Islet precursor cell (in vitro differentiated cells): ENCODE measurements around the gene HEXIM1.

Source experiments
- DNase-seq: peaks from one replicate; pipeline ENCODE4 v3.0.0-alpha.2; 2018

The HEXIM1 gene

DNA sequence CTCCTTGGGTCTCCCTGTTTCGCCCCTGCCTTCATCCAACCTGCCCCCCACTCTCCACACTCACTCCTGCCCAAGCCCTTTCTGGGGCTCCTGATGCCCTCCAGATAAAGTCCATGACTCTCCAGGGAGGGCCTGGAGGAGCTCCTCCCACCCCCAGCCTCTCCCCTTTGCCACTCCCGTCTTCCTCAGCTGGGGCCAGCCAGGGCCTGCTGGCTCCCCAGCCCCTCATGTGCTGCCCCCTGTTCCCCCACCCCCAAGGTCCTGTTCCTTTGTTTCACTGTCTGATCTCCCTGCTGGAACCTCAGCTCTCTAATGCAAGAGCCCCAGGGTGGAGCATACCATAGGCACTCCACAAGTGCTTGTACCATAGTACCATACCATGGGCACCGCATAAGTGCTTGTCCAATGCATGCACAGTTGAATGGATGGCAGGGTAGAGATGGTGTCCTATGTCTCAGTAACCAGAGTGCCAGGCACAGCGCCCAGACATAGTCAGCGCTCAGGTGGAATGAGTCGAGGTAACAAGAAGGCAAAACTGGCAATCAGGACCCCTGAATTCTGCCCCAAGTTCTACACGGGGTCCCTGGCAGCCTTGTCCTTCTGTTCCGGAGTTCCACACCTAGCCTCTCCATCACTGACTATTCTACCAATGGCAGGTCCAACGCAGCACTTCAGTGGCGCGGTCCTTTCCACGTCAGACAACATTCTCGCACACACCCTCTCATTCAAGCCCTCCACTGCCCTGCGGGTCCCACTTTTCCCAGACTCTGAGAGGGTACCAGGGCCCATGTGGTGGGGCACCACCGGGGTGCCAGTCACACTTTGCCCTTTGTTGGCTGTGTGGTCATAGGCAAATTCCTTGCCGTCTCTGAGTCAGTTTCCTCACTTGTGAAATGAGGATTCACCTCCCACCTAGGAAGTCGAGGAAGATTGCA is 17.3 kb upstream of the HEXIM1 start:
- no peak for DNase-seq

- peak; percentile 90 for DNase-seq
These were observed 16.5 kb upstream of the HEXIM1 start for GRCh38 chr17:45131616-45132319.

DNA sequence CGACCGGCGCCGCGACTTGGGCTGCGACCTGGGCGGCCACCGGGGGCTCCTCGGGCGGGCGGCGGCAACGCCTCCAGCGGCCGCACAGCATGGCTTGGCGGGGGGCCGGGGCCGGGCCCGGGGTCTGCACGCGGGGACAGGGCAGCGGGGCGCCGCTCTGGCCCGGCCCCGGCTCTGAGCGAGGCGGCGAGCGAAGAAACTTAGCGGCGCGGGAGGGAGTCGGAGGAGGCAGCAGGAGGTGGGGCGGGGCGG is 16.0 kb upstream of the HEXIM1 start, which contains the start of gene PLCD3:
TSS of gene PLCD3 (minus strand) at position 196 of the 252 bp plus-strand sequence. CDS start at position 91, 105 bp downstream.
- no peak for DNase-seq

GRCh38 chr17:45132572-45133463 is 15.5 kb upstream of the HEXIM1 start:
- DNase-seq: peak; percentile 97

DNA sequence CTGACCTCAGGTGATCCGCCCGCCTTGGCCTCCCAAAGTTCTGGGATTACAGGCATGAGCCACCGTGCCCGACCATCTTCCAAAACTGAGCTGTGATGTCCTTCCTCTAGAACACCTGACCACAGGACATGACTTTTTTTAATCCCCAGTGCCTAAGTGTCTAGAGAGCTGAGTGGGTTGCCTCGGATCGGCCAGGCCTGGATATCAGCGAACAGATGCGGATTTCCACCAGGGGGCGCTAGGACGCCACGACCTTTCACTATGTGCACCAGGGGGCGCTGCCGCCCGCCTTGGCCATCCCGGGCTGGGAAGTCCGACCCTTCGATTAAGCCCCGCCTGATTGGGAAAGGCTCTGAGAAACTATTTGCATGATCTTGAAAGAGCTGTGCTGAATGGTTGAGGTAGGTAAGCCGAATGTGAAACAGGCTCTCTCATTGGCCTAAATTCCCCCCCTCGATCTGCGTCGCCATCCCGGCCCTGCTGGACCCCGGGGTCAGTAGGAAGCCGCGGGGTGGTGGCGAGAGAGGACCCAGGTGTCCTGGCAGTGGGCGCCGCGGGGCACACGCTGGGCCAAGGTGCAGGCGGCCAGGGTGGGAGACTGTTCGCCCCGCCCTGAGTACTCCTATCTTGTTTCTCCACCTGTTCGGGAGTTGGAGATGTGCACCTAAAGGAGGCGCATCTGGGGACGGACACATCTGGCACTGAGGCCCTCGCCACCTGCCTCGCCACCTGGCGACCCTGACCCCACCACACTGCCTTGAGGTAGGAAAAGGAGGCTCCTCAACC is 12.9 kb upstream of the HEXIM1 start, which contains the start of gene ACBD4:
TSS of gene ACBD4 (plus strand) at position 496 of the 786 bp plus-strand sequence. CDS start 458 bp downstream, outside the sequence.
- DNase-seq: peak; percentile 99

GRCh38 chr17:45135978-45136791 is 12.1 kb upstream of the HEXIM1 start:
- no peak for DNase-seq

- no peak for DNase-seq
These were observed 11.3 kb upstream of the HEXIM1 start for GRCh38 chr17:45136846-45137560.

- DNase-seq: no peak
These were observed 10.5 kb upstream of the HEXIM1 start for GRCh38 chr17:45137561-45138305.

- peak; percentile 66 for DNase-seq
These were observed 9.3 kb upstream of the HEXIM1 start for GRCh38 chr17:45138911-45139532.

DNA sequence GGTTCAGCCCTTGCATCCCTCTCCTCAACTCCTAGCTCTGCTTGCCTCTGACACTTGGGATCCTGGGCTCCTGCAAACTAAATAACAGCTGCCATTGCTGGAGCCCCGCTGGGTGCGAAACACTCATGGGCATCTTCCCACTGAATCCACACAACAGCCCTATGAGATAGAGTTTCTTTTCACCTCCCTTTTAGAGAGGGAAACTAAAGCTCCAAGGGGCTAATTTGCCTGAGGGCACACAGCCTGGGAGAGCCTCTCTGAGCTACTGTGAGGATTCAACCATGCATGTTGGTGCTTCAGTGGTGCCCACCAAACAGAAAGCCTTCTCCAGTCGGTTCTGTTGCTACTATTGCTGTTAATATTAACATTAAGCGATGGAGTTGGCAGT is 8.7 kb upstream of the HEXIM1 start:
- DNase-seq: no peak

DNA sequence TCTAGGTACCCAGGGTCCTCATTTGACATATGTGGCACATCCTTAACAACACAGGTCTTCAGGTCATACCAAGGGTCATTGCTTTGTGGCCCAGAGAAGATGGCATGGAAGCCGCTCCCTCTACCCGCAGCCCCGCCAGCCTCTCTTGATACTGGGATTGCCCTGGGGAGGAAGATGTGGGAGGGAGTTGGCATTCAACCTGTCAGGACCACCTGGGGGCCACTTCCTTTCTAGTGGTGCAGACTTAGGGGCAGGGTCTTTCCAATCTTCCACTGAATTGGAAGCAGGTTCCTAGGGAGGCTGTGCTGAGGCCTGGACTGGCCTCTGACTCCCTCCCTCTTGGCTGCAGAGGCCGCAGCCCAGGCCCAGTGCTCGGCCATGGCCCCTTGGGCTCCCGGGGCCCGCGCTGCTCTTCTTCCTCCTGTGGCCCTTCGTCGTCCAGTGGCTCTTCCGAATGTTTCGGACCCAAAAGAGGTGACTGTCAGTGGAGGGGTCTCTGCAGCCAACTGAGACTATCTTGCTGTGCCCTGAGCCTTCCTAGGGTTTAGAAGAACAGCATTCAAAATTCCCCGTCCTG is 5.1 kb upstream of the HEXIM1 start:
- DNase-seq: no peak

DNA sequence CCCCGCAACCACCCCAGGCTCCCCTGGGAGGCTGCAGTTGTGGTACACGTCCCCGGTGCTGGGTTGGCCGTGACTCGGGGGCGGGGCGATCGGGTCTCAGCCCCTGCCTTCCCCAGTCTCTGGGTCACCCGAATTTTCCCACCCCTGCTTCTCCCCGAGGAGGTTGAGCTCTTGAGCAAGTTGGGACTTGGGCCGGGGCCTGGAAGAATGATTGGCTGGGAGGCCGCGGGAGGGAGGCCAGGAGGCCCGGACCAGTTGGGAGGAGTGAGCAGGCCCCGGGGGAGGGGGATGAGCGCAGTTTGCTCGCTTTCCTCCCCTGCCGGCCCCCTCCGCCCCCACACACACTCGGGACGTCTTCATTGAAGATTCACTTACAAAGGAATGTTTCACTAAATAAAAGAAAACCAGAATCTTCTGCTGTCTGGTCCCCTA is 4.5 kb upstream of the HEXIM1 start:
- DNase-seq: peak; percentile 82

- DNase-seq: peak; percentile 68
These were observed 3.9 kb upstream of the HEXIM1 start for GRCh38 chr17:45144199-45145034.

- DNase-seq: peak; percentile 66
These were observed 3.3 kb upstream of the HEXIM1 start for GRCh38 chr17:45145035-45145389.

- no peak for DNase-seq
These were observed 2.1 kb upstream of the HEXIM1 start for GRCh38 chr17:45146166-45146565.

DNA sequence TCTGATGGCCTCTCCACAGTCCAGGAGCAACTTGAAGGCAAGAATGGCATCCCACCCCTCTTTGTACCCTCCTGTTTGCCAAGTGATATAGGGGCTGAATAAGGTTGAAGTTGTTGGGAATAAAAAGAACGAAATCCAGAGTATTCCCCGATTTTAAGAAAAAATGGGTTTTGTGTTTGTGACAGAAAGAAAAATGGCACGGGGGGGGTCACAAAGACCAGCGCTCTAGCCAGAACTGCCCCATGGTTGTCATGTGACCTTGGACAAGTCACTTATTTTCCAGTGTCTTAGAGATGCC is 1.7 kb upstream of the HEXIM1 start:
- no peak for DNase-seq

- peak; percentile 71 for DNase-seq
These were observed 1.2 kb upstream of the HEXIM1 start for GRCh38 chr17:45146890-45147580.
